Measurements from ENCODE around the gene BOC. TPM values are rescaled to one million over a fixed set of nuclear protein-coding genes. Genes with fewer than 3 reads are reported as not detected.

The BOC gene
- total and polyA plus RNA-seq, 2 experiments from 2014 or later = 2.1 to 4.1 TPM

GRCh38 chr3:113216393-113216792 is 5.0 kb downstream of the BOC start:
- TF ChIP-seq JUNB (IDR thresholded peaks at IDR 0.05; ENCODE audit: unreplicated experiment) = no peak
- TF ChIP-seq STAT1 (IDR thresholded peaks at IDR 0.05; ENCODE audit: unreplicated experiment) = no peak
- no peak for TF ChIP-seq ZNF331 (CRISPR knock-in tag; IDR thresholded peaks at IDR 0.05; ENCODE audit: low read depth)
- no peak for TF ChIP-seq ZNF114 (CRISPR knock-in tag; IDR thresholded peaks at IDR 0.05)
- TF ChIP-seq REST (IDR thresholded peaks at IDR 0.05; ENCODE audit: unreplicated experiment) = no peak
- TF ChIP-seq CREB1 (CRISPR knock-in tag; IDR thresholded peaks at IDR 0.05; ENCODE audit: low read depth) = no peak
- TF ChIP-seq, protein P1, sequence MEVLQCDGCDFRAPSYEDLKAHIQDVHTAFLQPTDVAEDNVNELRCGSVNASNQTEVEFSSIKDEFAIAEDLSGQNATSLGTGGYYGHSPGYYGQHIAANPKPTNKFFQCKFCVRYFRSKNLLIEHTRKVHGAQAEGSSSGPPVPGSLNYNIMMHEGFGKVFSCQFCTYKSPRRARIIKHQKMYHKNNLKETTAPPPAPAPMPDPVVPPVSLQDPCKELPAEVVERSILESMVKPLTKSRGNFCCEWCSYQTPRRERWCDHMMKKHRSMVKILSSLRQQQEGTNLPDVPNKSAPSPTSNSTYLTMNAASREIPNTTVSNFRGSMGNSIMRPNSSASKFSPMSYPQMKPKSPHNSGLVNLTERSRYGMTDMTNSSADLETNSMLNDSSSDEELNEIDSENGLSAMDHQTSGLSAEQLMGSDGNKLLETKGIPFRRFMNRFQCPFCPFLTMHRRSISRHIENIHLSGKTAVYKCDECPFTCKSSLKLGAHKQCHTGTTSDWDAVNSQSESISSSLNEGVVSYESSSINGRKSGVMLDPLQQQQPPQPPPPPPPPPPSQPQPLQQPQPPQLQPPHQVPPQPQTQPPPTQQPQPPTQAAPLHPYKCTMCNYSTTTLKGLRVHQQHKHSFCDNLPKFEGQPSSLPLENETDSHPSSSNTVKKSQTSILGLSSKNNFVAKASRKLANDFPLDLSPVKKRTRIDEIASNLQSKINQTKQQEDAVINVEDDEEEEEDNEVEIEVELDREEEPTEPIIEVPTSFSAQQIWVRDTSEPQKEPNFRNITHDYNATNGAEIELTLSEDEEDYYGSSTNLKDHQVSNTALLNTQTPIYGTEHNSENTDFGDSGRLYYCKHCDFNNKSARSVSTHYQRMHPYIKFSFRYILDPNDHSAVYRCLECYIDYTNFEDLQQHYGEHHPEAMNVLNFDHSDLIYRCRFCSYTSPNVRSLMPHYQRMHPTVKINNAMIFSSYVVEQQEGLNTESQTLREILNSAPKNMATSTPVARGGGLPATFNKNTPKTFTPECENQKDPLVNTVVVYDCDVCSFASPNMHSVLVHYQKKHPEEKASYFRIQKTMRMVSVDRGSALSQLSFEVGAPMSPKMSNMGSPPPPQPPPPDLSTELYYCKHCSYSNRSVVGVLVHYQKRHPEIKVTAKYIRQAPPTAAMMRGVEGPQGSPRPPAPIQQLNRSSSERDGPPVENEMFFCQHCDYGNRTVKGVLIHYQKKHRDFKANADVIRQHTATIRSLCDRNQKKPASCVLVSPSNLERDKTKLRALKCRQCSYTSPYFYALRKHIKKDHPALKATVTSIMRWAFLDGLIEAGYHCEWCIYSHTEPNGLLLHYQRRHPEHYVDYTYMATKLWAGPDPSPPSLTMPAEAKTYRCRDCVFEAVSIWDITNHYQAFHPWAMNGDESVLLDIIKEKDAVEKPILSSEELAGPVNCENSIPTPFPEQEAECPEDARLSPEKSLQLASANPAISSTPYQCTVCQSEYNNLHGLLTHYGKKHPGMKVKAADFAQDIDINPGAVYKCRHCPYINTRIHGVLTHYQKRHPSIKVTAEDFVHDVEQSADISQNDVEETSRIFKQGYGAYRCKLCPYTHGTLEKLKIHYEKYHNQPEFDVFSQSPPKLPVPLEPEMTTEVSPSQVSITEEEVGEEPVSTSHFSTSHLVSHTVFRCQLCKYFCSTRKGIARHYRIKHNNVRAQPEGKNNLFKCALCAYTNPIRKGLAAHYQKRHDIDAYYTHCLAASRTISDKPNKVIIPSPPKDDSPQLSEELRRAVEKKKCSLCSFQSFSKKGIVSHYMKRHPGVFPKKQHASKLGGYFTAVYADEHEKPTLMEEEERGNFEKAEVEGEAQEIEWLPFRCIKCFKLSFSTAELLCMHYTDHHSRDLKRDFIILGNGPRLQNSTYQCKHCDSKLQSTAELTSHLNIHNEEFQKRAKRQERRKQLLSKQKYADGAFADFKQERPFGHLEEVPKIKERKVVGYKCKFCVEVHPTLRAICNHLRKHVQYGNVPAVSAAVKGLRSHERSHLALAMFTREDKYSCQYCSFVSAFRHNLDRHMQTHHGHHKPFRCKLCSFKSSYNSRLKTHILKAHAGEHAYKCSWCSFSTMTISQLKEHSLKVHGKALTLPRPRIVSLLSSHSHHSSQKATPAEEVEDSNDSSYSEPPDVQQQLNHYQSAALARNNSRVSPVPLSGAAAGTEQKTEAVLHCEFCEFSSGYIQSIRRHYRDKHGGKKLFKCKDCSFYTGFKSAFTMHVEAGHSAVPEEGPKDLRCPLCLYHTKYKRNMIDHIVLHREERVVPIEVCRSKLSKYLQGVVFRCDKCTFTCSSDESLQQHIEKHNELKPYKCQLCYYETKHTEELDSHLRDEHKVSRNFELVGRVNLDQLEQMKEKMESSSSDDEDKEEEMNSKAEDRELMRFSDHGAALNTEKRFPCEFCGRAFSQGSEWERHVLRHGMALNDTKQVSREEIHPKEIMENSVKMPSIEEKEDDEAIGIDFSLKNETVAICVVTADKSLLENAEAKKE (CRISPR knock-in tag; IDR thresholded peaks at IDR 0.05) = no peak
- TF ChIP-seq, protein P2, sequence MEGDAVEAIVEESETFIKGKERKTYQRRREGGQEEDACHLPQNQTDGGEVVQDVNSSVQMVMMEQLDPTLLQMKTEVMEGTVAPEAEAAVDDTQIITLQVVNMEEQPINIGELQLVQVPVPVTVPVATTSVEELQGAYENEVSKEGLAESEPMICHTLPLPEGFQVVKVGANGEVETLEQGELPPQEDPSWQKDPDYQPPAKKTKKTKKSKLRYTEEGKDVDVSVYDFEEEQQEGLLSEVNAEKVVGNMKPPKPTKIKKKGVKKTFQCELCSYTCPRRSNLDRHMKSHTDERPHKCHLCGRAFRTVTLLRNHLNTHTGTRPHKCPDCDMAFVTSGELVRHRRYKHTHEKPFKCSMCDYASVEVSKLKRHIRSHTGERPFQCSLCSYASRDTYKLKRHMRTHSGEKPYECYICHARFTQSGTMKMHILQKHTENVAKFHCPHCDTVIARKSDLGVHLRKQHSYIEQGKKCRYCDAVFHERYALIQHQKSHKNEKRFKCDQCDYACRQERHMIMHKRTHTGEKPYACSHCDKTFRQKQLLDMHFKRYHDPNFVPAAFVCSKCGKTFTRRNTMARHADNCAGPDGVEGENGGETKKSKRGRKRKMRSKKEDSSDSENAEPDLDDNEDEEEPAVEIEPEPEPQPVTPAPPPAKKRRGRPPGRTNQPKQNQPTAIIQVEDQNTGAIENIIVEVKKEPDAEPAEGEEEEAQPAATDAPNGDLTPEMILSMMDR (conservative IDR thresholded peaks at IDR 0.05; ENCODE audit: low read depth in 2 of 2) = no peak
- TF ChIP-seq EZH2 (IDR thresholded peaks at IDR 0.05; ENCODE audit: low read depth, unreplicated experiment) = no peak
- no peak for TF ChIP-seq POLR2AphosphoS5 (IDR thresholded peaks at IDR 0.05; ENCODE audit: low read depth)
- TF ChIP-seq NANOG (IDR thresholded peaks at IDR 0.05; ENCODE audit: borderline replicate concordance) = no peak
- no peak for TF ChIP-seq EZH2phosphoT487 (IDR thresholded peaks at IDR 0.05; ENCODE audit: unreplicated experiment)
- TF ChIP-seq, protein P3, sequence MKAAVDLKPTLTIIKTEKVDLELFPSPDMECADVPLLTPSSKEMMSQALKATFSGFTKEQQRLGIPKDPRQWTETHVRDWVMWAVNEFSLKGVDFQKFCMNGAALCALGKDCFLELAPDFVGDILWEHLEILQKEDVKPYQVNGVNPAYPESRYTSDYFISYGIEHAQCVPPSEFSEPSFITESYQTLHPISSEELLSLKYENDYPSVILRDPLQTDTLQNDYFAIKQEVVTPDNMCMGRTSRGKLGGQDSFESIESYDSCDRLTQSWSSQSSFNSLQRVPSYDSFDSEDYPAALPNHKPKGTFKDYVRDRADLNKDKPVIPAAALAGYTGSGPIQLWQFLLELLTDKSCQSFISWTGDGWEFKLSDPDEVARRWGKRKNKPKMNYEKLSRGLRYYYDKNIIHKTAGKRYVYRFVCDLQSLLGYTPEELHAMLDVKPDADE (IDR thresholded peaks at IDR 0.05) = no peak
- H3K36me3 Mint-ChIP-seq (ENCODE audit: low read depth) = peaks cover 5% of the 10 kb centered on the region; the same call in 1 of the 3 replicates
- H3K4me2 ChIP-seq = no peak overlapping the region

More at GRCh38 chr3:113216393-113216792, 5.0 kb downstream of the BOC start:
- H3K79me2 ChIP-seq (replicated peaks; ENCODE audit: insufficient read depth) = no peaks in the 10 kb centered on the region
- no peak overlapping the region for H2AFZ ChIP-seq
- H3K9me2 ChIP-seq (ENCODE audit: insufficient read depth) = no peaks in the 10 kb centered on the region
- peaks cover 37% of the 10 kb centered on the region for H3K4me1 Mint-ChIP-seq
- H3K36me3 ChIP-seq (ENCODE audit: insufficient read depth) = no peaks in the 10 kb centered on the region
- no peak overlapping the region for H3K4me3 ChIP-seq
- H3K4me1 ChIP-seq (ENCODE audit: insufficient read depth) = peaks cover 19% of the 10 kb centered on the region
- DNase-seq (ENCODE audit: low spot score) (no peak), ATAC-seq (no peak)
- H3K27me3 Mint-ChIP-seq (ENCODE audit: insufficient read depth, low read depth, poor library complexity) = peaks cover 14% of the 10 kb centered on the region
- peaks cover 21% of the 10 kb centered on the region for H3K27me3 ChIP-seq (ENCODE audit: insufficient read depth)
- H3K9me3 Mint-ChIP-seq = peaks cover 3% of the 10 kb centered on the region; the same call in 1 of the 3 replicates
- no peaks in the 10 kb centered on the region for H3F3A ChIP-seq (replicated peaks; ENCODE audit: low read depth)
- no peak overlapping the region for H3K27ac ChIP-seq (ENCODE audit: low read depth)
- H3K4me3 Mint-ChIP-seq = no peak overlapping the region
- no peaks in the 10 kb centered on the region; the same call in 1 of the 2 replicates for H4K20me1 ChIP-seq (replicated peaks; ENCODE audit: insufficient read depth)
- H3K27ac Mint-ChIP-seq = no peak overlapping the region
